HepG2 (cell line): ENCODE measurements around the gene C2CD4A. TPM values are rescaled to one million over a fixed set of nuclear protein-coding genes. Genes with fewer than 3 reads are reported as not detected.

ENCODE experiments used
- GATA4 ChIP-seq: sonication (generic); IDR thresholded peaks from 2 replicates; pipeline ENCODE4 v1.6.1; 2016; ENCODE audit warnings: antibody characterized with exemption, low read depth, borderline replicate concordance
- GATAD1 ChIP-seq: IDR thresholded peaks from 2 replicates; pipeline ENCODE4 v1.6.1; 2016; ENCODE audit warnings: missing genetic modification reagents, missing compliant biosample characterization
- GTF3A ChIP-seq: sonication (generic); formaldehyde crosslinking; conservative IDR thresholded peaks from 2 replicates; pipeline ENCODE4 v1.4.0; 2020; ENCODE audit warnings: mild to moderate bottlenecking, missing genetic modification reagents
- KMT2B ChIP-seq: IDR thresholded peaks from 2 replicates; pipeline ENCODE4 v1.6.1; 2016; ENCODE audit warnings: missing genetic modification reagents, missing compliant biosample characterization
- NBN ChIP-seq: fragments of 450-650 bp; conservative IDR thresholded peaks from 2 replicates; pipeline ENCODE4 v1.6.1; 2017
- NFE2 ChIP-seq: sonication (generic); formaldehyde crosslinking; IDR thresholded peaks from 2 replicates; pipeline ENCODE4 v1.4.0; 2020; ENCODE audit warnings: missing genetic modification reagents
- PAX8 ChIP-seq: sonication (generic); formaldehyde crosslinking; IDR thresholded peaks from 2 replicates; pipeline ENCODE4 v1.8.0; 2022; ENCODE audit warnings: mild to moderate bottlenecking, missing genetic modification reagents, borderline replicate concordance
- PRPF4 ChIP-seq: fragments of 200-400 bp; formaldehyde crosslinking; IDR thresholded peaks from 2 replicates; pipeline ENCODE4 v1.6.1; 2016; ENCODE audit warnings: low read length, low read depth; ENCODE audit not compliant: poor library complexity, severe bottlenecking
- RFXANK ChIP-seq: IDR thresholded peaks from 2 replicates; pipeline ENCODE4 v1.6.1; 2016
- SAP130 ChIP-seq: IDR thresholded peaks from 2 replicates; pipeline ENCODE4 v1.6.1; 2016; ENCODE audit warnings: low read depth
- ZC3H4 ChIP-seq: sonication (generic); formaldehyde crosslinking; IDR thresholded peaks from 2 replicates; pipeline ENCODE4 v1.4.0; 2020; ENCODE audit warnings: missing genetic modification reagents, borderline replicate concordance
- ZMYM2 ChIP-seq: sonication (generic); formaldehyde crosslinking; IDR thresholded peaks from 2 replicates; pipeline ENCODE4 v1.8.0; 2022; ENCODE audit warnings: mild to moderate bottlenecking, missing genetic modification reagents
- ZNF12 ChIP-seq: sonication (generic); formaldehyde crosslinking; IDR thresholded peaks from 2 replicates; pipeline ENCODE4 v1.5.0; 2020; ENCODE audit warnings: missing genetic modification reagents
- ZNF547 ChIP-seq: sonication (generic); formaldehyde crosslinking; IDR thresholded peaks from 2 replicates; pipeline ENCODE4 v1.5.1; 2020; ENCODE audit warnings: mild to moderate bottlenecking, missing genetic modification reagents
- ZNF678 ChIP-seq: sonication (generic); formaldehyde crosslinking; IDR thresholded peaks from 2 replicates; pipeline ENCODE4 v1.4.0; 2020; ENCODE audit warnings: mild to moderate bottlenecking, missing genetic modification reagents
- ZNF83 ChIP-seq: sonication (generic); formaldehyde crosslinking; IDR thresholded peaks from 2 replicates; pipeline ENCODE4 v1.4.0; 2020; ENCODE audit warnings: missing genetic modification reagents, mild to moderate bottlenecking, borderline replicate concordance
- polyA plus RNA-seq, 8 experiments: library from polyadenylated mRNA; depleted of rRNA in 3 of 8; stranded (reverse) in 7 of 8; unstranded in 1 of 8; fragments of >200 nt; fragmentation: Illumina TruSeq in 4 of 8; extraction: Trizol in 4 of 8; gene quantifications; 2 replicates each; pipeline versions ENCODE4 v1.2.1 to v1.2.3, GENCODE V29; 2011 to 2016; ENCODE audit warnings: low read depth in 4 of 8, missing spikeins in 1 of 8, mixed read lengths in 1 of 8; ENCODE audit not compliant: insufficient read depth in 1 of 8
- total RNA-seq, 5 experiments: library from RNA; depleted of rRNA; stranded (reverse); fragments of >200 nt; fragmentation: Illumina TruSeq; extraction: Trizol; gene quantifications; 2 replicates each; pipeline ENCODE4 v1.2.3, GENCODE V29; 2016; ENCODE audit warnings: low read depth in 1 of 5
- TF ChIP-seq, protein P1 (sequence below): sonication (generic); formaldehyde crosslinking; IDR thresholded peaks from 2 replicates; pipeline ENCODE4 v1.4.0; 2020; ENCODE audit warnings: missing genetic modification reagents
- TF ChIP-seq, protein P2 (sequence below): sonication (generic); formaldehyde crosslinking; IDR thresholded peaks from 2 replicates; pipeline ENCODE4 v1.8.0; 2023; ENCODE audit warnings: mild to moderate bottlenecking, missing genetic modification reagents
- TF ChIP-seq, protein P3 (sequence below): sonication (generic); formaldehyde crosslinking; IDR thresholded peaks from 2 replicates; pipeline ENCODE4; 2020; ENCODE audit warnings: missing genetic modification reagents, mild to moderate bottlenecking, borderline replicate concordance
- TF ChIP-seq, protein P4 (sequence below): sonication (generic); formaldehyde crosslinking; IDR thresholded peaks from 2 replicates; pipeline ENCODE4 v1.4.0; 2020; ENCODE audit warnings: missing genetic modification reagents

Gene C2CD4A
- total and polyA plus RNA-seq, 2 of the 13 experiments (the other 11 are each of a cell fraction or from before 2014, with no cell fraction given) = 0.20 TPM; not detected in 1

DNA sequence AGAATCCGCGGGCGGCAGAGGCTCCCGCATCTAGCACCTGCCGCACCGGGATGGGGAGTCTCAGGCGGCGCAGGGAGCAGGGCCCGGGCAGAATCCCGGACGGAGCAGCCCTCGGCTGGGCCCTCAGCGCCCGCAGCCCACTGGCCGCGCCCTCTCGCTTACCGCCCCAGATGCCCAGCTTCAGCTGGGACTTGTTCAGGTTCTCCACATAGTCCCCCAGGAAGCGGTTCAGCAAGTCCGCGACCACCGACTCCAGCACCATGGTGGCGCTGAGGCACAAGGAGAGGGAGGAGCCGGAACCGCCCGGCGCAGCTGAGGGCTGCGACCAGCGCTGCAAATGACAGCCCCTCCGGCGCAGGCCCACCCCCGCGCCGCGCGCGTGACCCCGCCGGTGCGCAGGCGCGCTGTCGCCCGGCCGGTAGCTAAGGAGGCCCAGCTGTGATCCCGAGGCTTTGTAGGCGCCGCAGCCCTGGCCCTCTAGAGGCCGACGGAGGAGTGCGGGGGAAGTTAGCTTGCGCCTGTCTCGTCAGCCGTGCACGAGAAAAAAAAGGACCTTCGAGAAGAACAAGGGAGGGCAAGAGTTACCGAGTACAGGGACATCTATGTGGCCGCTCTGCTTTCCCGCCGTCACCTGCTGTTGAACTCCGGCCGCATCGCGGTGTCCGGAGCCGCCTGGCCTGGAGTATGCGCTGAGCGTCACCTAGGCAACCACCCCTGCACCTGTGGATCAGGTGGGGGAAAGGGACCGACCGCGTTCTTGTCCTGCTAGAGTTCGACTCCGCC, 6.5 kb upstream of the C2CD4A start, which contains the start of gene VPS13C (continued):
- TF ChIP-seq PRPF4 = no peak
- TF ChIP-seq ZNF83 (CRISPR knock-in tag) = no peak
- TF ChIP-seq, protein P1, sequence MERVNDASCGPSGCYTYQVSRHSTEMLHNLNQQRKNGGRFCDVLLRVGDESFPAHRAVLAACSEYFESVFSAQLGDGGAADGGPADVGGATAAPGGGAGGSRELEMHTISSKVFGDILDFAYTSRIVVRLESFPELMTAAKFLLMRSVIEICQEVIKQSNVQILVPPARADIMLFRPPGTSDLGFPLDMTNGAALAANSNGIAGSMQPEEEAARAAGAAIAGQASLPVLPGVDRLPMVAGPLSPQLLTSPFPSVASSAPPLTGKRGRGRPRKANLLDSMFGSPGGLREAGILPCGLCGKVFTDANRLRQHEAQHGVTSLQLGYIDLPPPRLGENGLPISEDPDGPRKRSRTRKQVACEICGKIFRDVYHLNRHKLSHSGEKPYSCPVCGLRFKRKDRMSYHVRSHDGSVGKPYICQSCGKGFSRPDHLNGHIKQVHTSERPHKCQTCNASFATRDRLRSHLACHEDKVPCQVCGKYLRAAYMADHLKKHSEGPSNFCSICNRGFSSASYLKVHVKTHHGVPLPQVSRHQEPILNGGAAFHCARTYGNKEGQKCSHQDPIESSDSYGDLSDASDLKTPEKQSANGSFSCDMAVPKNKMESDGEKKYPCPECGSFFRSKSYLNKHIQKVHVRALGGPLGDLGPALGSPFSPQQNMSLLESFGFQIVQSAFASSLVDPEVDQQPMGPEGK = peak; percentile 57
- no peak for TF ChIP-seq NBN
- TF ChIP-seq ZC3H4 (CRISPR knock-in tag) = no peak
- TF ChIP-seq, protein P2, sequence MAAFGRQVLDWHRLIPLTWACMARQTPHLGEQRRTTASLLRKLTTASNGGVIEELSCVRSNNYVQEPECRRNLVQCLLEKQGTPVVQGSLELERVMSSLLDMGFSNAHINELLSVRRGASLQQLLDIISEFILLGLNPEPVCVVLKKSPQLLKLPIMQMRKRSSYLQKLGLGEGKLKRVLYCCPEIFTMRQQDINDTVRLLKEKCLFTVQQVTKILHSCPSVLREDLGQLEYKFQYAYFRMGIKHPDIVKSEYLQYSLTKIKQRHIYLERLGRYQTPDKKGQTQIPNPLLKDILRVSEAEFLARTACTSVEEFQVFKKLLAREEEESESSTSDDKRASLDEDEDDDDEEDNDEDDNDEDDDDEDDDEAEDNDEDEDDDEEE (CRISPR knock-in tag) = 0 out of 2 replicates have a peak, but pooled peaks have one; percentile 20
- TF ChIP-seq GTF3A (CRISPR knock-in tag) = no peak
- TF ChIP-seq GATA4 = no peak
- no peak for TF ChIP-seq PAX8 (CRISPR knock-in tag)
- no peak; the same call in 1 of the 2 replicates for TF ChIP-seq KMT2B (CRISPR knock-in tag)
- no peak; the same call in 1 of the 2 replicates for TF ChIP-seq ZNF547
- no peak for TF ChIP-seq NFE2 (CRISPR knock-in tag)
- peak; percentile 95 for TF ChIP-seq SAP130 (CRISPR knock-in tag)
- TF ChIP-seq ZNF12 (CRISPR knock-in tag) = no peak
- TF ChIP-seq RFXANK (CRISPR knock-in tag) = peak; percentile 50; the same call in 1 of the 2 replicates
- TF ChIP-seq, protein P3, sequence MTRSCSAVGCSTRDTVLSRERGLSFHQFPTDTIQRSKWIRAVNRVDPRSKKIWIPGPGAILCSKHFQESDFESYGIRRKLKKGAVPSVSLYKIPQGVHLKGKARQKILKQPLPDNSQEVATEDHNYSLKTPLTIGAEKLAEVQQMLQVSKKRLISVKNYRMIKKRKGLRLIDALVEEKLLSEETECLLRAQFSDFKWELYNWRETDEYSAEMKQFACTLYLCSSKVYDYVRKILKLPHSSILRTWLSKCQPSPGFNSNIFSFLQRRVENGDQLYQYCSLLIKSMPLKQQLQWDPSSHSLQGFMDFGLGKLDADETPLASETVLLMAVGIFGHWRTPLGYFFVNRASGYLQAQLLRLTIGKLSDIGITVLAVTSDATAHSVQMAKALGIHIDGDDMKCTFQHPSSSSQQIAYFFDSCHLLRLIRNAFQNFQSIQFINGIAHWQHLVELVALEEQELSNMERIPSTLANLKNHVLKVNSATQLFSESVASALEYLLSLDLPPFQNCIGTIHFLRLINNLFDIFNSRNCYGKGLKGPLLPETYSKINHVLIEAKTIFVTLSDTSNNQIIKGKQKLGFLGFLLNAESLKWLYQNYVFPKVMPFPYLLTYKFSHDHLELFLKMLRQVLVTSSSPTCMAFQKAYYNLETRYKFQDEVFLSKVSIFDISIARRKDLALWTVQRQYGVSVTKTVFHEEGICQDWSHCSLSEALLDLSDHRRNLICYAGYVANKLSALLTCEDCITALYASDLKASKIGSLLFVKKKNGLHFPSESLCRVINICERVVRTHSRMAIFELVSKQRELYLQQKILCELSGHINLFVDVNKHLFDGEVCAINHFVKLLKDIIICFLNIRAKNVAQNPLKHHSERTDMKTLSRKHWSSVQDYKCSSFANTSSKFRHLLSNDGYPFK (CRISPR knock-in tag) = peak; percentile 48; the same call in 1 of the 2 replicates
- peak; percentile 30; the same call in 1 of the 2 replicates for TF ChIP-seq ZNF678 (CRISPR knock-in tag)
- peak; percentile 66; the same call in 1 of the 2 replicates for TF ChIP-seq GATAD1 (CRISPR knock-in tag)
- TF ChIP-seq, protein P4, sequence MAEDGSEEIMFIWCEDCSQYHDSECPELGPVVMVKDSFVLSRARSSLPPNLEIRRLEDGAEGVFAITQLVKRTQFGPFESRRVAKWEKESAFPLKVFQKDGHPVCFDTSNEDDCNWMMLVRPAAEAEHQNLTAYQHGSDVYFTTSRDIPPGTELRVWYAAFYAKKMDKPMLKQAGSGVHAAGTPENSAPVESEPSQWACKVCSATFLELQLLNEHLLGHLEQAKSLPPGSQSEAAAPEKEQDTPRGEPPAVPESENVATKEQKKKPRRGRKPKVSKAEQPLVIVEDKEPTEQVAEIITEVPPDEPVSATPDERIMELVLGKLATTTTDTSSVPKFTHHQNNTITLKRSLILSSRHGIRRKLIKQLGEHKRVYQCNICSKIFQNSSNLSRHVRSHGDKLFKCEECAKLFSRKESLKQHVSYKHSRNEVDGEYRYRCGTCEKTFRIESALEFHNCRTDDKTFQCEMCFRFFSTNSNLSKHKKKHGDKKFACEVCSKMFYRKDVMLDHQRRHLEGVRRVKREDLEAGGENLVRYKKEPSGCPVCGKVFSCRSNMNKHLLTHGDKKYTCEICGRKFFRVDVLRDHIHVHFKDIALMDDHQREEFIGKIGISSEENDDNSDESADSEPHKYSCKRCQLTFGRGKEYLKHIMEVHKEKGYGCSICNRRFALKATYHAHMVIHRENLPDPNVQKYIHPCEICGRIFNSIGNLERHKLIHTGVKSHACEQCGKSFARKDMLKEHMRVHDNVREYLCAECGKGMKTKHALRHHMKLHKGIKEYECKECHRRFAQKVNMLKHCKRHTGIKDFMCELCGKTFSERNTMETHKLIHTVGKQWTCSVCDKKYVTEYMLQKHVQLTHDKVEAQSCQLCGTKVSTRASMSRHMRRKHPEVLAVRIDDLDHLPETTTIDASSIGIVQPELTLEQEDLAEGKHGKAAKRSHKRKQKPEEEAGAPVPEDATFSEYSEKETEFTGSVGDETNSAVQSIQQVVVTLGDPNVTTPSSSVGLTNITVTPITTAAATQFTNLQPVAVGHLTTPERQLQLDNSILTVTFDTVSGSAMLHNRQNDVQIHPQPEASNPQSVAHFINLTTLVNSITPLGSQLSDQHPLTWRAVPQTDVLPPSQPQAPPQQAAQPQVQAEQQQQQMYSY (CRISPR knock-in tag) = peak; percentile 78
- TF ChIP-seq ZMYM2 = 0 out of 2 replicates have a peak, but pooled peaks have one; percentile 23
